Measurements from ENCODE around the gene HMCN2. TPM values are rescaled to one million over a fixed set of nuclear protein-coding genes. Genes with fewer than 3 reads are reported as not detected.

Gene HMCN2
- total RNA-seq, 2 donors from 2014 or later = 20.1 to 30.6 TPM

DNA sequence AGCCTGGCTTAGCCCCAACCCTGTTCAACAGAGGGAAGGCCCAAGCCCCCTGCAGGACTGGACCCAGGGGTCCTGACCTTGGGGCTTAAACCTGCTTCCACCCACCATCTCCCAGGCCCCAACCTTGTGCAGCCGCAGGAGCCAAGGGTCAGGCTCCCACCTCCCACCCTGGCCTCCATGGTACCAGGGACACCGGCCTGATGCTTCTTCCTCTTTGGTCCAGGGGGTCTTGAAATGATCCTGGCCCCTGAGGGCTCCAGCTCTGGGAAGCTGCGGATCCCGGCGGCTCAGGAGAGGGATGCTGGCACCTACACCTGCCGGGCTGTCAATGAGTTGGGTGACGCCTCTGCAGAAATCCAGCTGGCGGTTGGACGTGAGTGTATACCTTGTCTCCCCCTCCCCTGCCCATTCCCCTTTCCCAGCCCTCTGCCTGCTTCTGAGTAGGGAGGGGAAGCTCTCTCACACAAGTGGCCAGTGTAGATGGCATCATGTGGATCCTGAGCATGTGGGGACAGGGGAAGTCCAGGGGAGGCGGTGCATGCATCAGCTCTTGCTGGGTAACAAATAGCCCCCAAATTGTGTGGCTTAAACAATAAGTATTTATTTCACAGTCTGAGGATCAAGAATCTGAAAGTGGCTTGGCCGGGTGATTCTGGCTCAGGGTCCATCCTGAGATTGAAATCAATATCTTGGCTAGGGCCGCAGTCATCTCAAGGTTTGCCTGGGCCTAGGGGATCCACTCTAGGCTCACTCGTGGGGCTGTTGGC, 44.3 kb downstream of the HMCN2 start:
- DNase-seq = no peak
- Histone ChIP-seq H3K4me3 (no peak overlapping the region), H3K9me3 (no peaks in the 10 kb centered on the region), H3K27me3 (no peaks in the 10 kb centered on the region), H3K4me1 (no peaks in the 10 kb centered on the region), H3K36me3 (no peaks in the 10 kb centered on the region), H3K9ac (ENCODE audit: low read depth in 2 of 2, low read length in 2 of 2) (no peak overlapping the region), H3K27ac (no peak overlapping the region)
- TF ChIP-seq, protein P1, sequence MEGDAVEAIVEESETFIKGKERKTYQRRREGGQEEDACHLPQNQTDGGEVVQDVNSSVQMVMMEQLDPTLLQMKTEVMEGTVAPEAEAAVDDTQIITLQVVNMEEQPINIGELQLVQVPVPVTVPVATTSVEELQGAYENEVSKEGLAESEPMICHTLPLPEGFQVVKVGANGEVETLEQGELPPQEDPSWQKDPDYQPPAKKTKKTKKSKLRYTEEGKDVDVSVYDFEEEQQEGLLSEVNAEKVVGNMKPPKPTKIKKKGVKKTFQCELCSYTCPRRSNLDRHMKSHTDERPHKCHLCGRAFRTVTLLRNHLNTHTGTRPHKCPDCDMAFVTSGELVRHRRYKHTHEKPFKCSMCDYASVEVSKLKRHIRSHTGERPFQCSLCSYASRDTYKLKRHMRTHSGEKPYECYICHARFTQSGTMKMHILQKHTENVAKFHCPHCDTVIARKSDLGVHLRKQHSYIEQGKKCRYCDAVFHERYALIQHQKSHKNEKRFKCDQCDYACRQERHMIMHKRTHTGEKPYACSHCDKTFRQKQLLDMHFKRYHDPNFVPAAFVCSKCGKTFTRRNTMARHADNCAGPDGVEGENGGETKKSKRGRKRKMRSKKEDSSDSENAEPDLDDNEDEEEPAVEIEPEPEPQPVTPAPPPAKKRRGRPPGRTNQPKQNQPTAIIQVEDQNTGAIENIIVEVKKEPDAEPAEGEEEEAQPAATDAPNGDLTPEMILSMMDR (IDR thresholded peaks at IDR 0.05) = no peak
- intact Hi-C loops (cut with DNase I) = no loop called here

DNA sequence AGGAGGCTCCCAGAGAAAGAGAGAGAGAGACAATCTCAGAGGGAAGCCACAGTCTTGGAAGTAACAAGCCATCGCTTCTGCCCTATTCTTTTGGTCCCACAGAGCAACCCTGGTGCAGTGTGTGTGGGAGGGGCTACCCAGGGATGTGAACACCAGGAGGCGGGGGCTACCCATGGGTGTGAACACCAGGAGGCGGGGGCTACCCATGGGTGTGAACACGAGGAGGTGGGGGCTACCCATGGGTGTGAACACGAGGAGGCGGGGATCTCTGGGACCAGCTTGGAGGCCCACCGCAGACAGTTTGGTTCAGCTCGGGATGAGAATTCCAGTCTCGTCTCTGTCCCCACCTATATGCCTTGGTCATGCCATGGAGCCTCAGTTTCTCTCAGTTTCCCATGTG, 44.9 kb downstream of the HMCN2 start:
- TF ChIP-seq, protein P1 (IDR thresholded peaks at IDR 0.05) = no peak
- no peak for DNase-seq
- intact Hi-C loops (cut with DNase I) = no loop called here

DNA sequence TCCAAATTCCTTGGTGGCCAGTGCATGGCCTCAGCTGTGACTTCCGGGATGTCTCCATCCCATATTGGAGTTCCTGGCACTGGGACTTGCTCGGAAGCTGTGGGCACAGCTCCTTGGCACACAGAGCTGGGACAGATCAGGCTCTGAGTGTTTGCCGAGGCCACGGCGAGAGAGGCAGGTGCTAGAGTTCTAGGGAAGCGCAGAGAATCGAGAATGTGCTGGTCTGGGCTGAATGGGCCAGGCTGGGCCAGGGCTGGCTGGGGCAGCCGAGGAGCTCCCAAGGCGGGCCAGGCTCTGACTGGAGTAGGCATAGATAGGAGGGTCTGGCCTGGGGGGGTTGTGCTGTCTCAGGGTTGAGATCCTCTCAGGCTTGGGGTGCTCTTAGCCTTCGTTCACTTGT, 45.4 kb downstream of the HMCN2 start:
- Histone ChIP-seq H3K9ac (ENCODE audit: low read depth in 2 of 2, low read length in 2 of 2) (no peak overlapping the region), H3K9me3 (no peaks in the 10 kb centered on the region), H3K27ac (no peak overlapping the region), H3K36me3 (no peaks in the 10 kb centered on the region), H3K4me1 (no peaks in the 10 kb centered on the region), H3K4me3 (no peak overlapping the region), H3K27me3 (no peaks in the 10 kb centered on the region)
- no peak for DNase-seq
- intact Hi-C loops (cut with DNase I) = no loop called here
- TF ChIP-seq, protein P1 (IDR thresholded peaks at IDR 0.05) = no peak

More for the DNA sequence above, 44.9 kb downstream of the HMCN2 start:
- Histone ChIP-seq H3K9ac (ENCODE audit: low read depth in 2 of 2, low read length in 2 of 2) (no peak overlapping the region), H3K4me1 (no peaks in the 10 kb centered on the region), H3K36me3 (no peaks in the 10 kb centered on the region), H3K27ac (no peak overlapping the region), H3K4me3 (no peak overlapping the region), H3K9me3 (no peaks in the 10 kb centered on the region), H3K27me3 (no peaks in the 10 kb centered on the region)

DNA sequence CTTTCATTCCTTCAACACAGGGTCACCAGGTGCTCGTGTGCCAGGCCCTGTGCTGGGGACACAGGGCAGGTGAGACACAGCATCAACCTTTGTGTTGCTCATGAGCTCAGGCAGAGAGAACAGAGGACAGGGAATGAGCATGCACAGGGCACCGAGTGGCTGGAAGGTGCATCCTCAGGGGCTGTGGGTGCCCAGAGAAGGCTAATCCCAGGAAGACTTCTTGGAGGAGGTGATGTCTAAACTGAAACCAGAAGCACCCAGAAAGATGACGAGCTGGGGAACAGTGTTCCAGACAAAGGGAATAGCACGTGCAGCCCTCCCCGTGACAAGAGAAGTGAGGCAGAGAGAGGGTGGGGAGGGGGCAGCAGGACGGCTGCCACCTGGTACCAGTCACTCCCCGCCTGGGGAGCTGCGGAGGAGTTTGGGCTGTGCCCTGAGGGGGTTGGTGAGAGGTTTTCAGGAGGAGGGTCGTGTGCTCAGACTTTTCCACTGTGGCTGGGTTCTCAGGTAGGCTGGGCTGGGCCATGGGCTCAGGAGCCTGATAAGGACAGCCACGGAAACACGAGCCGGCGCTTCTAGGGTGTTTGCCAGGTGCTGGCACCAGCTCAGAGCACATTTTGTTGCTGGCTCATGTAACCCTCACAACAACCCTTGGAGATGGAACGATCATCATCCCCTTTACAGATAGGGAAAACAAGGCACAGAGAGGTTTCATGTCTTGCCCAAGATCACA, 46.0 kb downstream of the HMCN2 start:
- H3K4me1 ChIP-seq = no peaks in the 10 kb centered on the region
- no peak overlapping the region for H3K27ac ChIP-seq
- no peak for DNase-seq
- no peak overlapping the region for H3K4me3 ChIP-seq
- no peaks in the 10 kb centered on the region for H3K36me3 ChIP-seq
- no peak overlapping the region for H3K9ac ChIP-seq (ENCODE audit: low read depth in 2 of 2, low read length in 2 of 2)
- intact Hi-C loops (cut with DNase I) = no loop called here
- no peaks in the 10 kb centered on the region for H3K27me3 ChIP-seq
- no peaks in the 10 kb centered on the region for H3K9me3 ChIP-seq
- TF ChIP-seq, protein P1 (IDR thresholded peaks at IDR 0.05) = no peak

DNA sequence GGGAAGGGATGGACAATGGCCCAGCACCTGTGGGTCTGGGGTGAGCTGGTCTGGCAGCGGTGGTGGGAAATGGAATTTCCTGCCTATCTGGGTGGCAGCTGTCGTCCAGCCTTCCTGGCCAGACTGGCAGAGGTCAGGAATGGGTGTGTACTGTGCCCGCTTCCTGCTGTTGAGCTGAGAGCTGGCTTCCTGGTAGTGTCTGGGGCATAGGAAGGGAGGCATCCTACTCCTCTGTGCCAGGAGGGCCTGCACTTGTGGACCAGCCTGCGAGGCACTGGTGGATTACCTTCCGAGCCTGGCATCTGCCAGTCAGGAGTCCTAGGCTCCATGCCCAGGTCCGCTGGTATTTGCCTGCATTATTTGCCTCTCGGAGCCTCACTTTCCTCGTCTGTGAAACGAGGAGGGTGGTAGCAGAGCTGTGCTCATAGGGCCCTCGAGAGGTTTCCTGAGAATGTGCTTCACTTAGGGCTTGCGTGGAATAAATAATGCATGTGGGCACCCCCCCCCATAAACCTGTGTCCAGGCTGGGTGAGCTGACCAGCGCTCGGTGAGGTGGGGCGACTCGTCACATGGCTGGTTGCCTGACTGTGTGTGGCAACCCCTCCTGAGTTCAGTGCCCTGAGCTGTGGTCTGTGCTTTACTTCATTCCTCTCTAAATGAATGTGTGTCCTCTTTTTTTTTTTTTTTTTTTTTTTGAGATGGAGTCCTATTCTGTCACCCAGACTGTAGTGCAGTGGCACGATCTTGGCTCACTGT, 47.7 kb downstream of the HMCN2 start:
- DNase-seq = peak; percentile 44
- Histone ChIP-seq H3K9me3 (no peaks in the 10 kb centered on the region), H3K9ac (ENCODE audit: low read depth in 2 of 2, low read length in 2 of 2) (peak overlapping the region in 1 of 2 donors; percentile 55), H3K27ac (no peak overlapping the region), H3K4me3 (no peak overlapping the region), H3K4me1 (no peaks in the 10 kb centered on the region), H3K27me3 (no peaks in the 10 kb centered on the region), H3K36me3 (no peaks in the 10 kb centered on the region)
- intact Hi-C loops (cut with DNase I) = no loop called here
- TF ChIP-seq, protein P1 (IDR thresholded peaks at IDR 0.05) = no peak
